Measurements from ENCODE around the gene APBA1. TPM values are rescaled to one million over a fixed set of nuclear protein-coding genes. Genes with fewer than 3 reads are reported as not detected.

Gene APBA1
- total and polyA plus RNA-seq, 2 donors (not counting 1 experiment from before 2014, with no cell fraction given): 0.01 to 0.05 TPM

- WGBS (ENCODE audit: insufficient coverage): 72% methylated on average over 2 of the region's 3 CpGs
Observed at GRCh38 chr9:69675563-69675962, 3.4 kb upstream of the APBA1 start.

More at GRCh38 chr9:69675563-69675962, 3.4 kb upstream of the APBA1 start:
- ChIA-PET CTCF (interaction anchor here (0.6 kb wide), 1 partner anchor 266 kb away, joined by 4 read pairs; no protein-coding TSS in a partner anchor), POLR2A (no interaction called here)
- intact Hi-C loops (cut with micrococcal nuclease): no loop called here
- Histone ChIP-seq H3K9ac (ENCODE audit: low read length) (no peak overlapping the region), H3K4me1 (ENCODE audit: control insufficient read depth in 2 of 2, insufficient read depth in 2 of 2, low read length in 2 of 2) (peaks cover 13 to 14% of the 10 kb centered on the region in 2 donors), H3K27ac (ENCODE audit: low read length in 2 of 2) (no peak overlapping the region), H4K20me1 (ENCODE audit: control insufficient read depth, insufficient read depth, low read length, poor library complexity, severe bottlenecking) (no peaks in the 10 kb centered on the region), H3K4me2 (replicated peaks; ENCODE audit: low read depth, low read length, poor library complexity, severe bottlenecking) (no peak overlapping the region), H3K79me2 (ENCODE audit: control insufficient read depth, insufficient read depth, low read length) (no peaks in the 10 kb centered on the region), H3K4me3 (ENCODE audit: control extremely low read depth in 1 of 5, extremely low read depth in 1 of 5, insufficient read depth in 1 of 5, low read depth in 2 of 5, low read length in 4 of 5) (no peak overlapping the region), H2AFZ (ENCODE audit: insufficient read depth, low read depth, low read length, poor library complexity, severe bottlenecking) (no peak overlapping the region), H3K9me3 (ENCODE audit: control extremely low read depth in 1 of 3, control insufficient read depth in 2 of 3, insufficient read depth in 1 of 3, low read length in 2 of 3) (no peaks in the 10 kb centered on the region), H3K36me3 (replicated peaks in 1 of 2; ENCODE audit: control extremely low read depth in 1 of 2, control insufficient read depth in 1 of 2, extremely low read depth in 1 of 2, insufficient read depth in 2 of 2, low read length in 1 of 2) (no peaks in the 10 kb centered on the region), H3K27me3 (replicated peaks in 1 of 4; ENCODE audit: control extremely low read depth in 1 of 4, control insufficient read depth in 3 of 4, insufficient read depth in 4 of 4, low read length in 3 of 4) (peaks cover 0 to 33% (median 11%) of the 10 kb centered on the region in 4 experiments)
- no peak overlapping the region for H3K4me3 Mint-ChIP-seq
- peaks cover 13% of the 10 kb centered on the region for H3K4me1 Mint-ChIP-seq
- H3K9me3 Mint-ChIP-seq (ENCODE audit: insufficient read depth): no peaks in the 10 kb centered on the region
- H3K27me3 Mint-ChIP-seq: peaks cover 46% of the 10 kb centered on the region
- no peak overlapping the region for H3K27ac Mint-ChIP-seq
- ATAC-seq (ENCODE audit: low read depth) (no peak), DNase-seq (no peak)
- TF ChIP-seq EZH2 (IDR thresholded peaks at IDR 0.05; ENCODE audit: borderline replicate concordance, insufficient read depth, low read depth, low read length, poor library complexity, severe bottlenecking): no peak
- TF ChIP-seq CTCF (IDR thresholded peaks at IDR 0.05): no peak

Data from B cell (primary cell).